H1 (cell line): ENCODE measurements around the gene ZNF548. TPM values are rescaled to one million over a fixed set of nuclear protein-coding genes. Genes with fewer than 3 reads are reported as not detected.

ENCODE experiments used
- CTCF ChIA-PET: fragments of 300-600 bp; sonication (Branson Sonifier 250); formaldehyde crosslinking; loops from one replicate; lab custom pipeline; 2021; ENCODE audit not compliant: partially characterized antibody; lab: Charles Lee
- POLR2A ChIA-PET: fragments of 300-600 bp; sonication (Branson Sonifier 250); formaldehyde crosslinking; loops from one replicate; lab custom pipeline; 2021; ENCODE audit warnings: inconsistent platforms; ENCODE audit not compliant: partially characterized antibody; lab: Charles Lee
- DNase-seq, 2 experiments: peaks; one replicate each; pipeline versions ENCODE4 v3.0.0 to v3.0.0-alpha.2; 2010 to 2022; ENCODE audit warnings: low spot score in 2 of 2, low read depth in 1 of 2, mixed read lengths in 1 of 2
- FAIRE-seq: peaks from 2 replicates; lab custom pipeline; 2011; peaks lifted over from hg19 to GRCh38; lab: Jason Lieb, UNC
- H2AFZ ChIP-seq: 2 replicates; pipeline ENCODE4 v1.8.1; 2012; ENCODE audit warnings: low read length, inconsistent platforms
- H2AK5ac ChIP-seq: 2 replicates; pipeline ENCODE4 v1.6.1; 2013; ENCODE audit warnings: low read depth, low read length
- H2BK120ac ChIP-seq: replicated peaks from 2 replicates; pipeline ENCODE3; 2013; ENCODE audit warnings: low read depth, low read length, inconsistent platforms
- H2BK12ac ChIP-seq: 2 replicates; pipeline ENCODE4 v1.6.1; 2013; ENCODE audit warnings: low read depth, low read length
- H2BK15ac ChIP-seq: 2 replicates; pipeline ENCODE4 v1.6.1; 2013; ENCODE audit warnings: low read length
- H2BK20ac ChIP-seq: 2 replicates; pipeline ENCODE4 v1.6.1; 2013; ENCODE audit warnings: low read length
- H2BK5ac ChIP-seq: 2 replicates; pipeline ENCODE4 v1.6.1; 2013; ENCODE audit warnings: low read depth, low read length
- H3K14ac ChIP-seq: 2 replicates; pipeline ENCODE4 v1.6.1; 2013; ENCODE audit warnings: inconsistent platforms; ENCODE audit not compliant: insufficient read length
- H3K18ac ChIP-seq: 2 replicates; pipeline ENCODE4 v1.6.1; 2013; ENCODE audit warnings: low read length; ENCODE audit errors: extremely low read depth
- H3K23ac ChIP-seq: 2 replicates; pipeline ENCODE4 v1.6.1; 2013; ENCODE audit warnings: inconsistent platforms; ENCODE audit not compliant: insufficient read length
- H3K23me2 ChIP-seq: 2 replicates; pipeline ENCODE4 v1.6.1; 2013; ENCODE audit warnings: low read depth, low read length
- H3K27ac ChIP-seq: 2 replicates; pipeline ENCODE4 v1.6.1; 2011; ENCODE audit warnings: low read depth, low read length, inconsistent platforms
- H3K27me3 ChIP-seq, 4 experiments: replicated peaks in 1 of 4; 1 replicate in 1 of 4; 2 replicates in 3 of 4; pipeline versions ENCODE4 v1.6.1 to v1.8.1; 2011 to 2013; ENCODE audit warnings: low read length in 3 of 4, mild to moderate bottlenecking in 3 of 4, inconsistent platforms in 2 of 4, mixed read lengths in 2 of 4, moderate library complexity in 1 of 4; ENCODE audit not compliant: control insufficient read depth in 3 of 4, insufficient read depth in 3 of 4; ENCODE audit errors: extremely low read depth in 1 of 4
- H3K36me3 ChIP-seq, 4 experiments: 2 replicates each; pipeline versions ENCODE4 v1.6.1 to v1.8.1; 2011 to 2013; ENCODE audit warnings: mild to moderate bottlenecking in 4 of 4, low read length in 3 of 4, moderate library complexity in 2 of 4, control low read depth in 1 of 4, inconsistent platforms in 1 of 4; ENCODE audit not compliant: insufficient read depth in 4 of 4, control insufficient read depth in 2 of 4
- H3K4ac ChIP-seq: replicated peaks from 2 replicates; pipeline ENCODE3; 2013; ENCODE audit warnings: low read length, low read depth, mixed read lengths, inconsistent platforms; ENCODE audit not compliant: insufficient read length
- H3K4me1 ChIP-seq, 4 experiments: replicated peaks in 1 of 4; 1 replicate in 1 of 4; 2 replicates in 3 of 4; pipeline versions ENCODE4 v1.6.1 to v1.8.1; 2011 to 2013; ENCODE audit warnings: low read length in 3 of 4, inconsistent platforms in 2 of 4, mixed read lengths in 1 of 4; ENCODE audit not compliant: insufficient read depth in 4 of 4, control insufficient read depth in 3 of 4
- H3K4me2 ChIP-seq, 2 experiments: 2 replicates each; pipeline versions ENCODE4 v1.6.1 to v1.8.1; 2011 to 2013; ENCODE audit warnings: low read depth in 2 of 2, low read length in 2 of 2, control low read depth in 1 of 2, inconsistent platforms in 1 of 2, mild to moderate bottlenecking in 1 of 2; ENCODE audit not compliant: insufficient read depth in 1 of 2
- H3K4me3 ChIP-seq, 4 experiments: fragments of 200-600, 300-600 bp in 1 of 4; sonication (generic), shearing (Covaris generic), sonication (Bioruptor Twin) in 1 of 4; 2 replicates each; pipeline versions ENCODE4 v1.5.1 to v1.8.1; 2011 to 2016; ENCODE audit warnings: low read length in 4 of 4, low read depth in 3 of 4, control low read depth in 2 of 4, inconsistent platforms in 2 of 4, mild to moderate bottlenecking in 2 of 4, mixed read lengths in 1 of 4, moderate library complexity in 1 of 4; ENCODE audit not compliant: insufficient read depth in 2 of 4; ENCODE audit errors: extremely low read depth in 1 of 4
- H3K56ac ChIP-seq: replicated peaks from 2 replicates; pipeline ENCODE3; 2013; ENCODE audit warnings: low read depth, mild to moderate bottlenecking, mixed read lengths, low read length, inconsistent platforms; ENCODE audit not compliant: insufficient read length
- H3K79me1 ChIP-seq: 2 replicates; pipeline ENCODE4 v1.6.1; 2013; ENCODE audit warnings: low read depth, low read length, control low read depth
- H3K79me2 ChIP-seq, 2 experiments: 2 replicates each; pipeline versions ENCODE4 v1.6.1 to v1.8.1; 2012 to 2013; ENCODE audit warnings: low read length in 2 of 2, mild to moderate bottlenecking in 2 of 2, inconsistent platforms in 1 of 2; ENCODE audit not compliant: insufficient read depth in 2 of 2, control insufficient read depth in 1 of 2
- H3K9ac ChIP-seq, 4 experiments: replicated peaks in 1 of 4; 1 replicate in 1 of 4; 2 replicates in 3 of 4; pipeline versions ENCODE4 v1.6.1 to v1.8.1; 2011 to 2013; ENCODE audit warnings: low read depth in 3 of 4, low read length in 3 of 4, control low read depth in 2 of 4, mild to moderate bottlenecking in 2 of 4, moderate library complexity in 2 of 4, inconsistent platforms in 1 of 4; ENCODE audit errors: extremely low read depth in 1 of 4
- H3K9me3 ChIP-seq, 2 experiments: 2 replicates each; pipeline versions ENCODE4 v1.6.1 to v1.8.1; 2012 to 2013; ENCODE audit warnings: mild to moderate bottlenecking in 2 of 2, moderate library complexity in 2 of 2, control low read depth in 1 of 2, inconsistent platforms in 1 of 2, low read depth in 1 of 2, low read length in 1 of 2, mixed read lengths in 1 of 2; ENCODE audit not compliant: insufficient read depth in 2 of 2
- H4K20me1 ChIP-seq, 2 experiments: replicated peaks in 1 of 2; 2 replicates each; pipeline versions ENCODE3 to v1.8.1; 2011 to 2013; ENCODE audit warnings: inconsistent platforms in 2 of 2, low read length in 2 of 2, mild to moderate bottlenecking in 1 of 2; ENCODE audit not compliant: insufficient read depth in 2 of 2, control insufficient read depth in 1 of 2
- H4K5ac ChIP-seq: 2 replicates; pipeline ENCODE4 v1.6.1; 2013; ENCODE audit warnings: low read length, low read depth, mixed read lengths, inconsistent platforms; ENCODE audit not compliant: insufficient read length
- H4K8ac ChIP-seq: 2 replicates; pipeline ENCODE4 v1.8.0; 2013; ENCODE audit warnings: mild to moderate bottlenecking, moderate library complexity, low read length, inconsistent platforms; ENCODE audit not compliant: insufficient read depth; ENCODE audit errors: extremely low read depth
- H4K91ac ChIP-seq: replicated peaks from 2 replicates; pipeline ENCODE3; 2013; ENCODE audit warnings: low read length, mixed read lengths, inconsistent platforms; ENCODE audit not compliant: insufficient read length
- BACH1 ChIP-seq: IDR thresholded peaks from 2 replicates; pipeline ENCODE4 v1.6.1; 2012; ENCODE audit warnings: low read length, improper control_type of control experiment
- CBX5 ChIP-seq: fragments of 300-800, 300-1000 bp; sonication (generic); IDR thresholded peaks from 2 replicates; pipeline ENCODE4 v1.7.1; 2016; ENCODE audit warnings: antibody characterized with exemption, low read length, low read depth
- FOSL1 ChIP-seq: IDR thresholded peaks from 2 replicates; pipeline ENCODE4 v1.6.1; 2011; ENCODE audit warnings: mild to moderate bottlenecking, low read depth, low read length, moderate library complexity; ENCODE audit not compliant: insufficient read depth
- POU5F1 ChIP-seq: IDR thresholded peaks from 2 replicates; pipeline ENCODE4 v1.6.1; 2011; ENCODE audit warnings: low read depth, mild to moderate bottlenecking, low read length, moderate library complexity
- RAD21 ChIP-seq, 2 experiments: IDR thresholded peaks in 1 of 2; conservative IDR thresholded peaks in 1 of 2; 2 replicates each; pipeline ENCODE4 v1.6.1; 2011; ENCODE audit warnings: low read depth in 2 of 2, low read length in 2 of 2, improper control_type of control experiment in 1 of 2, inconsistent platforms in 1 of 2, mild to moderate bottlenecking in 1 of 2, moderate library complexity in 1 of 2
- RNF2 ChIP-seq: fragments of 200-900, 300-1000 bp; sonication (generic); IDR thresholded peaks from 2 replicates; pipeline ENCODE4 v1.7.1; 2016; ENCODE audit warnings: borderline replicate concordance, low read depth, mild to moderate bottlenecking, antibody characterized with exemption, low read length; ENCODE audit not compliant: poor library complexity, severe bottlenecking; ENCODE audit errors: missing control alignments
- SIRT6 ChIP-seq: IDR thresholded peaks from one replicate; pipeline ENCODE4 v1.7.1; 2012; ENCODE audit warnings: low read length, inconsistent platforms
- SP1 ChIP-seq: IDR thresholded peaks from 2 replicates; pipeline ENCODE4 v1.6.1; 2011; ENCODE audit warnings: low read depth, low read length
- SP4 ChIP-seq: IDR thresholded peaks from 2 replicates; pipeline ENCODE4 v1.6.1; 2012; ENCODE audit warnings: low read length, inconsistent platforms
- SUZ12 ChIP-seq: fragments of 200-600 bp; sonication (generic); IDR thresholded peaks from 2 replicates; pipeline ENCODE4 v1.6.1; 2012; ENCODE audit warnings: mild to moderate bottlenecking, inconsistent platforms, low read length, moderate library complexity, mixed read lengths
- TBP ChIP-seq: IDR thresholded peaks from 2 replicates; pipeline ENCODE4 v1.6.1; 2011; ENCODE audit warnings: low read depth, low read length, improper control_type of control experiment
- TEAD4 ChIP-seq: IDR thresholded peaks from 2 replicates; pipeline ENCODE4 v1.6.1; 2012; ENCODE audit warnings: low read depth, low read length, inconsistent platforms, mixed read lengths
- USF2 ChIP-seq: IDR thresholded peaks from 2 replicates; pipeline ENCODE4 v1.6.1; 2011; ENCODE audit warnings: low read length, improper control_type of control experiment
- ZNF274 ChIP-seq: IDR thresholded peaks from 2 replicates; pipeline ENCODE4 v1.7.0; 2012; ENCODE audit warnings: low read length, borderline replicate concordance; ENCODE audit errors: extremely low read depth
- WGBS, 2 experiments: shearing (Covaris generic) in 1 of 2; methylation state at CpG; one replicate each; pipeline versions ENCODE4 v1.1.6 to v1.1.7; 2013 to 2015; ENCODE audit warnings: low lambda C conversion rate in 2 of 2, mixed read lengths in 2 of 2, inconsistent platforms in 1 of 2, low coverage in 1 of 2, missing lambda C conversion rate in 1 of 2; ENCODE audit not compliant: insufficient replicate concordance in 2 of 2, insufficient coverage in 1 of 2, insufficient read length in 1 of 2; ENCODE audit errors: extremely low coverage in 1 of 2, missing lambda C conversion rate in 1 of 2; 5-methylcytosine and 5-hydroxymethylcytosine counted together
- polyA plus RNA-seq, 7 experiments: library from polyadenylated mRNA; depleted of rRNA in 3 of 7; stranded (reverse) in 5 of 7; unstranded in 2 of 7; fragments of >200 nt in 5 of 7; fragments of 200-250 nt in 2 of 7; gene quantifications; 1 replicate in 5 of 7; 2 replicates in 1 of 7; 4 replicates in 1 of 7; pipeline versions ENCODE4 v1.2.1 to v1.2.3, GENCODE V29; 2011 to 2013; ENCODE audit warnings: missing spikeins in 2 of 7, mixed read lengths in 2 of 7
- total RNA-seq: library from RNA; stranded (reverse); fragmentation: NEBNext Ultra II Directional; extraction: Animal tissue kit (Norgen Biotek cat#: 25700); gene quantifications from 2 replicates; pipeline ENCODE4 v1.2.1, GENCODE V29; 2021

ZNF548 gene
- total and polyA plus RNA-seq, 2 of the 8 experiments (the other 6 are each of a cell fraction or from before 2014, with no cell fraction given) = 7.4 to 9.9 TPM

GRCh38 chr19:57342582-57342981 is 47.1 kb upstream of the ZNF548 start:
- Histone ChIP-seq H2BK15ac (no peak overlapping the region), H3K4me3 (no peak overlapping the region), H2BK20ac (no peak overlapping the region), H3K4me2 (no peak overlapping the region), H3K56ac (no peak overlapping the region), H3K4ac (no peak overlapping the region), H3K27ac (no peak overlapping the region), H2BK12ac (no peak overlapping the region), H3K9ac (no peak overlapping the region), H2BK5ac (no peak overlapping the region), H4K8ac (no peak overlapping the region), H3K27me3 (no peaks in the 10 kb centered on the region), H3K9me3 (no peaks in the 10 kb centered on the region), H4K20me1 (peaks cover 0 to 3% of the 10 kb centered on the region in 2 experiments), H2BK120ac (no peak overlapping the region), H3K23me2 (no peaks in the 10 kb centered on the region), H4K91ac (no peak overlapping the region), H2AFZ (no peak overlapping the region), H3K36me3 (no peaks in the 10 kb centered on the region), H3K79me2 (no peaks in the 10 kb centered on the region), H2AK5ac (no peak overlapping the region), H4K5ac (no peak overlapping the region), H3K18ac (no peak overlapping the region), H3K79me1 (no peaks in the 10 kb centered on the region), H3K23ac (no peak overlapping the region), H3K14ac (no peak overlapping the region), H3K4me1 (no peaks in the 10 kb centered on the region)
- ChIA-PET CTCF (interaction anchor here (0.6 to 1.2 kb wide), 2 partner anchors 10 to 1068 kb away, joined by 3 to 4 read pairs; no protein-coding TSS in a partner anchor), POLR2A (interaction anchor here (0.6 to 1.4 kb wide), 3 partner anchors 10 to 198 kb away, joined by 3 read pairs; no protein-coding TSS in a partner anchor)
- no peak for DNase-seq
- 87% methylated on average over 5 of the region's 6 CpGs; no CpG with 5 or more reads in 1 of the 2 experiments for WGBS, 2 experiments
- no peak for FAIRE-seq
- TF ChIP-seq SP4 (no peak), SIRT6 (no peak), SP1 (no peak), RAD21 (IDR thresholded peaks at IDR 0.05 in 1 of 2, conservative IDR thresholded peaks at IDR 0.05 in 1 of 2; ENCODE audit: low read depth in 2 of 2, low read length in 2 of 2) (no peak), BACH1 (no peak), TBP (no peak), CBX5 (no peak), FOSL1 (no peak), RNF2 (no peak), TEAD4 (no peak), POU5F1 (no peak), SUZ12 (no peak), ZNF274 (no peak), USF2 (no peak)
